ENCODE results near the gene MYO3A. TPM values are rescaled to one million over a fixed set of nuclear protein-coding genes. Genes with fewer than 3 reads are reported as not detected.

Gene MYO3A
- total RNA-seq, 1 experiment from 2014 or later: not detected

GRCh38 chr10:26220901-26221300 lies 286.9 kb downstream of the MYO3A start:
- Histone ChIP-seq H2AFZ (ENCODE audit: low read depth, low read length, poor library complexity, severe bottlenecking) (no peak overlapping the region), H3K4me3 (replicated peaks in 1 of 2; ENCODE audit: low read depth in 1 of 2, low read length in 2 of 2) (no peak overlapping the region), H3K36me3 (ENCODE audit: control insufficient read depth in 1 of 2, insufficient read depth in 2 of 2, low read length in 2 of 2) (no peaks in the 10 kb centered on the region), H3K4me1 (ENCODE audit: control insufficient read depth in 1 of 2, insufficient read depth in 2 of 2, low read length in 2 of 2) (no peaks in the 10 kb centered on the region), H3K9me2 (ENCODE audit: insufficient read depth) (no peaks in the 10 kb centered on the region), H3K4me2 (ENCODE audit: low read length) (no peak overlapping the region), H3K9me3 (ENCODE audit: control insufficient read depth in 1 of 2, insufficient read depth in 1 of 2, low read depth in 1 of 2, low read length in 2 of 2) (no peaks in the 10 kb centered on the region), H3K79me2 (ENCODE audit: insufficient read depth, low read length) (no peaks in the 10 kb centered on the region), H3K27me3 (ENCODE audit: insufficient read depth, low read length) (peaks cover 47% of the 10 kb centered on the region), H3K9ac (ENCODE audit: low read length) (no peak overlapping the region), H4K20me1 (ENCODE audit: insufficient read depth) (no peaks in the 10 kb centered on the region), H3K27ac (ENCODE audit: low read depth, low read length) (no peak overlapping the region)
- no peak for DNase-seq (ENCODE audit: low read depth, low spot score)
- ChIA-PET POLR2A (no interaction called here), CTCF (no interaction called here), RAD21 (ENCODE audit: low non-redundant PET in 1 of 2, low total read pairs in 2 of 2, uncharacterized antibody in 2 of 2, unreplicated experiment in 2 of 2) (no interaction called here)
- intact Hi-C loops (cut with micrococcal nuclease): no loop called here
- no peak for TF ChIP-seq EZH2phosphoT487 (IDR thresholded peaks at IDR 0.05; ENCODE audit: borderline replicate concordance)
- no peak for TF ChIP-seq ZBTB33 (IDR thresholded peaks at IDR 0.05; ENCODE audit: extremely low read depth, insufficient replicate concordance, low read length)
- TF ChIP-seq CEBPB (IDR thresholded peaks at IDR 0.05; ENCODE audit: low read depth): no peak
- TF ChIP-seq EGR1 (IDR thresholded peaks at IDR 0.05; ENCODE audit: low read depth): no peak
- TF ChIP-seq ATF3 (IDR thresholded peaks at IDR 0.05): no peak
- TF ChIP-seq CBX3 (IDR thresholded peaks at IDR 0.05; ENCODE audit: low read depth): no peak
- no peak for TF ChIP-seq RAD21 (IDR thresholded peaks at IDR 0.05; ENCODE audit: low read depth)
- no TSS peak for BruUV-seq (replicated peaks)
- ATAC-seq: no peak

GRCh38 chr10:26221541-26221940 lies 287.5 kb downstream of the MYO3A start:
- no peak for ATAC-seq

More at GRCh38 chr10:26221541-26221940, 287.5 kb downstream of the MYO3A start:
- Histone ChIP-seq H3K9me2 (ENCODE audit: insufficient read depth) (no peaks in the 10 kb centered on the region), H2AFZ (ENCODE audit: low read depth, low read length, poor library complexity, severe bottlenecking) (no peak overlapping the region), H4K20me1 (ENCODE audit: insufficient read depth) (no peaks in the 10 kb centered on the region), H3K36me3 (ENCODE audit: control insufficient read depth in 1 of 2, insufficient read depth in 2 of 2, low read length in 2 of 2) (no peaks in the 10 kb centered on the region), H3K9me3 (ENCODE audit: control insufficient read depth in 1 of 2, insufficient read depth in 1 of 2, low read depth in 1 of 2, low read length in 2 of 2) (no peaks in the 10 kb centered on the region), H3K79me2 (ENCODE audit: insufficient read depth, low read length) (no peaks in the 10 kb centered on the region), H3K4me3 (replicated peaks in 1 of 2; ENCODE audit: low read depth in 1 of 2, low read length in 2 of 2) (no peak overlapping the region), H3K27ac (ENCODE audit: low read depth, low read length) (no peak overlapping the region), H3K4me1 (ENCODE audit: control insufficient read depth in 1 of 2, insufficient read depth in 2 of 2, low read length in 2 of 2) (no peaks in the 10 kb centered on the region), H3K4me2 (ENCODE audit: low read length) (no peak overlapping the region), H3K9ac (ENCODE audit: low read length) (no peak overlapping the region), H3K27me3 (ENCODE audit: insufficient read depth, low read length) (peaks cover 53% of the 10 kb centered on the region)
- RAD21 ChIA-PET (ENCODE audit: low non-redundant PET in 1 of 2, low total read pairs in 2 of 2, uncharacterized antibody in 2 of 2, unreplicated experiment in 2 of 2): no interaction called here
- BruUV-seq (replicated peaks): no TSS peak
- DNase-seq (ENCODE audit: low read depth, low spot score): no peak
- POLR2A ChIA-PET: no interaction called here
- CTCF ChIA-PET: no interaction called here
- TF ChIP-seq POLR2AphosphoS5 (IDR thresholded peaks at IDR 0.05; ENCODE audit: low read depth, low read length): no peak
- no peak for TF ChIP-seq EZH2phosphoT487 (IDR thresholded peaks at IDR 0.05; ENCODE audit: borderline replicate concordance)
- no peak for TF ChIP-seq ZBTB33 (IDR thresholded peaks at IDR 0.05; ENCODE audit: extremely low read depth, insufficient replicate concordance, low read length)
- no peak for TF ChIP-seq RAD21 (IDR thresholded peaks at IDR 0.05; ENCODE audit: low read depth)
- TF ChIP-seq CEBPB (IDR thresholded peaks at IDR 0.05; ENCODE audit: low read depth): no peak
- intact Hi-C loops (cut with micrococcal nuclease): no loop called here

Data from HCT116 (cell line).